ENCODE data around the gene KIF22.
"Not testable (repeated sequence)": the region's sequence is repeated elsewhere in the genome, so short reads cannot be mapped to it uniquely, and the experiment has no call there.

The KIF22 gene

GRCh38 chr16:29779474-29779873, 11.1 kb upstream of the KIF22 start:
- TF ChIP-seq CTCF (IDR thresholded peaks at IDR 0.05) = no peak
- Histone ChIP-seq H3K27me3 (no peaks in the 10 kb centered on the region), H3K4me1 (ENCODE audit: control insufficient read depth in 1 of 2, insufficient read depth in 1 of 2, low read depth in 1 of 2, low read length in 1 of 2) (peaks cover under 1 to 2% of the 10 kb centered on the region in 2 experiments), H3K27ac (no peak overlapping the region), H3K9me3 (no peaks in the 10 kb centered on the region), H3K36me3 (no peaks in the 10 kb centered on the region), H3K4me3 (ENCODE audit: low read depth in 1 of 2, low read length in 1 of 2) (no peak overlapping the region)

- not testable (repeated sequence) for H3K27ac ChIP-seq; H3K9me3 ChIP-seq; H3K4me3 ChIP-seq (ENCODE audit: low read depth in 1 of 2, low read length in 1 of 2); H3K36me3 ChIP-seq; H3K27me3 ChIP-seq
- H3K4me1 ChIP-seq (ENCODE audit: control insufficient read depth in 1 of 2, insufficient read depth in 1 of 2, low read depth in 1 of 2, low read length in 1 of 2) = peaks cover 12 to 14% of the 10 kb centered on the region in 2 experiments
These were observed 7.2 kb upstream of the KIF22 start for GRCh38 chr16:29783094-29783953.

GRCh38 chr16:29784157-29784556, 6.4 kb upstream of the KIF22 start:
- Histone ChIP-seq H3K4me3 (ENCODE audit: low read depth in 1 of 2, low read length in 1 of 2) (no peak overlapping the region), H3K27ac (no peak overlapping the region), H3K4me1 (ENCODE audit: control insufficient read depth in 1 of 2, insufficient read depth in 1 of 2, low read depth in 1 of 2, low read length in 1 of 2) (peaks cover 14% of the 10 kb centered on the region in 2 experiments), H3K27me3 (no peaks in the 10 kb centered on the region), H3K36me3 (no peaks in the 10 kb centered on the region), H3K9me3 (no peaks in the 10 kb centered on the region)
- TF ChIP-seq CTCF (IDR thresholded peaks at IDR 0.05) = no peak

- TF ChIP-seq CTCF (IDR thresholded peaks at IDR 0.05) = peak; percentile 88
- Histone ChIP-seq H3K27me3 (no peaks in the 10 kb centered on the region), H3K36me3 (no peaks in the 10 kb centered on the region), H3K27ac (peak overlapping the region; percentile 59), H3K4me3 (ENCODE audit: low read depth in 1 of 2, low read length in 1 of 2) (peak overlapping the region; percentile 19 to 26), H3K9me3 (no peaks in the 10 kb centered on the region), H3K4me1 (ENCODE audit: control insufficient read depth in 1 of 2, insufficient read depth in 1 of 2, low read depth in 1 of 2, low read length in 1 of 2) (peaks cover 22% of the 10 kb centered on the region in 2 experiments)
These were observed 5.5 kb upstream of the KIF22 start for GRCh38 chr16:29784901-29785500.

GRCh38 chr16:29787155-29787554, 3.4 kb upstream of the KIF22 start:
- not testable (repeated sequence) for H3K36me3 ChIP-seq; H3K27me3 ChIP-seq; H3K9me3 ChIP-seq; H3K4me3 ChIP-seq (ENCODE audit: low read depth in 1 of 2, low read length in 1 of 2); H3K27ac ChIP-seq
- peaks cover 39% of the 10 kb centered on the region in 2 experiments for H3K4me1 ChIP-seq (ENCODE audit: control insufficient read depth in 1 of 2, insufficient read depth in 1 of 2, low read depth in 1 of 2, low read length in 1 of 2)

- peak overlapping the region; percentile 79 to 94 for H3K4me3 ChIP-seq (ENCODE audit: low read depth in 1 of 2, low read length in 1 of 2)
- no peak for TF ChIP-seq CTCF (IDR thresholded peaks at IDR 0.05)
- no peaks in the 10 kb centered on the region for H3K36me3 ChIP-seq
- peak overlapping the region; percentile 89 for H3K27ac ChIP-seq
- no peaks in the 10 kb centered on the region for H3K27me3 ChIP-seq
- H3K4me1 ChIP-seq (ENCODE audit: control insufficient read depth in 1 of 2, insufficient read depth in 1 of 2, low read depth in 1 of 2, low read length in 1 of 2) = peaks cover 44 to 53% of the 10 kb centered on the region in 2 experiments
- H3K9me3 ChIP-seq = no peaks in the 10 kb centered on the region
These were observed 772 bp upstream of the KIF22 start for GRCh38 chr16:29789775-29790182.

Data from neutrophil (primary cell).